Activated CD8-positive, alpha-beta memory T cell treated with anti-CD3 and anti-CD28 coated beads, Interleukin-2, amount 50 U/mL, for 4 hours (primary cell): ENCODE measurements around the gene MTMR2.

Experiments
- DNase-seq: peaks from one replicate; pipeline ENCODE4 v3.0.0-alpha.2; 2020

MTMR2 gene

GRCh38 chr11:95923728-95924413, at the start of gene MTMR2:
MTMR2 (minus strand) TSS chr11:95924107; CDS start chr11:95923954, 153 bp downstream.
- DNase-seq, result peak; percentile 45

GRCh38 chr11:95972060-95972459, 48.2 kb upstream of the MTMR2 start:
- DNase-seq, result no peak

- DNase-seq, result no peak
Observed at GRCh38 chr11:95968585-95968984, 44.7 kb upstream of the MTMR2 start.

- no peak for DNase-seq
Observed at GRCh38 chr11:95964281-95964680, 40.4 kb upstream of the MTMR2 start.

GRCh38 chr11:95961758-95962157, 37.9 kb upstream of the MTMR2 start:
- no peak for DNase-seq

- DNase-seq, result no peak
Observed at GRCh38 chr11:95950905-95951304, 27.0 kb upstream of the MTMR2 start.

DNA sequence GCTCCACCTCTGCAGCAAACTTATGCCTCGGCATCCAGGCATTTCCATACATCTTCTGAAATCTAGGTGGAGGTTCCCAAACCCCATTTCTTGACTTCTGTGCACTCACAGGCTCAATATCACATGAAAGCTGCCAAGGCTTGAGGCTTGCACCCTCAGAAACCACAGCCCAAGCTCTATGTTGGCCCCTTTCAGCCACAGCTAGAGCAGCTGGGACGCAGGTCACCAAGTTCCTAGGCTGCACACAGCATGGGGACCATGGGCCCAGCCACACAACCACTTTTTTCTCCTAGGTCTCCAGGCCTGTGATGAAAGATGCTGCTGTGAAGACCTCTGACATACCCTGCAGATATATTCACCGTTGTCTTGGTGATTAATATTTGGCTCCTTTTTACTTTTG, 24.7 kb upstream of the MTMR2 start:
- DNase-seq, result no peak

DNA sequence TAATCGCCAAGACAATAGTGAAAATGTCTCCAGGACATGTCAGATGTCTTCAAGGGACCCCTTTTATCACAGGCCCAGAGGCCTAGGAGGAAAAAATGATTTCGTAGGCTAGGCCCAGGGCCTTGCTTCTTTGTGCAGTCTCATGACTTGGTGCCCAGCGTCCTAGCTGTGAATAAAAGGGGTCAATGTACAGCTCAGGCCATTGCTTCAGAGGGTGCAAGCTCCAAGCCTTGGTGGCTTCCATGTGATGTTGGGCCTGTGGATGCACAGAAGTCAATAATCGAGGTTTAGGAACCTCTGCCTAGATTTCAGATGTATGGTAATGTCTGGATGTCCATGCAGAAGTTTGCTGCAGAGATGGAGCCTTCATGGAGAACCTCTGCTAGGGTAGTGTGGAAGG, 20.7 kb upstream of the MTMR2 start:
- DNase-seq, result no peak

DNA sequence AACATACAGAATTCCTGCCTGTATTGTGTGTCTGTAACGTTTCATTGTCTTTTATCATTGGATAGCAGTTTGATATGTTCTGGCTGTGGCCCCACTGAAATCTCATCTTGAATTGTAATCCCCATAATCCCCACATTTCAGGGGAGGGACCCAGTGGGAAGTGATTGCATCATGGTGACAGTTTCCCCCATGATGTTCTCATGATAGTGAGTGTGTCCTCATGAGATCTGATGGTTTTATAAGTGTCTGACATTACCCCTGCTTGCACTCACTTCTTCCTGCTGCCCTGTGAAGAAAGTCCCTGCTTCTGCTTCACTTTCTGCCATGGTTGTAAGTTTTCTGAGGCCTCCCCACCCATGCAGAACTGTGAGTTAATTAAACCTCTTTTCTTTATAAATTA, 19.6 kb upstream of the MTMR2 start:
- no peak for DNase-seq

- no peak for DNase-seq
Observed at GRCh38 chr11:95939091-95939490, 15.2 kb upstream of the MTMR2 start.

DNA sequence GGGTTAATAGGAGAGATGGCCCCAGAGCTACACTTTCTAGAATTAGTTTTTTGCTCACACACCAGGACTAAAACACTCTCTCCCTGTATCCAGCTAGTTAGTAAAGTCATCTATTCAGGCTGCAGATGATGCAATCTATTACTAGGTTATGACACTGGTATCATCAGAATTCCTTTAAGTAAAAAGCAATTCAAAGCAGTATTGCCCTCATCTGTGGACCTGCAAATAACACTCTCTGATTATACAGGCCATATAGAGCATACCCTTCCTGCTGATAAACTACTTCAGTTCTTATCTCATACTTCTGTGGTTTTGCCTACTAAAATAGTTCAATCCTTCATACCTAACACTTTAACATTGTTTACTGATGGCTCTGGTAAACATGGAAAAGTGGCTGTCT, 13.5 kb upstream of the MTMR2 start:
- no peak for DNase-seq

GRCh38 chr11:95933594-95933993, 9.7 kb upstream of the MTMR2 start:
- DNase-seq, result no peak

GRCh38 chr11:95931916-95932315, 8.0 kb upstream of the MTMR2 start:
- DNase-seq, result no peak

GRCh38 chr11:95930948-95931347, 7.0 kb upstream of the MTMR2 start:
- DNase-seq, result no peak

DNA sequence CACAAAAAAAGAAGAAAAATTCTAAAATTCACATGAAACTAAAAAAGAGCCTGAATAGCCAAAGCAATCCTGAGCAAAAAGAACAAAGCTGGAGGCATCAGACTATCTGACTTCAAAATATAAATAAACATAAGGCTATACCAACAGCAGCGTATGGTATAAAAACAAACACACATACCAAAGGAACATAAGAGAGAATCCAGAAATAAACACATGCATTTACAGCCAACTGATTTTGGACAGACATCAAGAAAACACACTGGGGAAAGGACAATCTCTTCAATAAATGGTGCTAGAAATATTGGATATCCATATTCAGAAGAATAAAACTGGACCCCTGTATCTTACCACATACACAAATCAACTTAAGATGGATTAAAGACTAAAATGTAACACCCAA, 2.8 kb upstream of the MTMR2 start:
- DNase-seq, result no peak

- no peak for DNase-seq
Observed at GRCh38 chr11:95925011-95925410, 1.1 kb upstream of the MTMR2 start.

DNA sequence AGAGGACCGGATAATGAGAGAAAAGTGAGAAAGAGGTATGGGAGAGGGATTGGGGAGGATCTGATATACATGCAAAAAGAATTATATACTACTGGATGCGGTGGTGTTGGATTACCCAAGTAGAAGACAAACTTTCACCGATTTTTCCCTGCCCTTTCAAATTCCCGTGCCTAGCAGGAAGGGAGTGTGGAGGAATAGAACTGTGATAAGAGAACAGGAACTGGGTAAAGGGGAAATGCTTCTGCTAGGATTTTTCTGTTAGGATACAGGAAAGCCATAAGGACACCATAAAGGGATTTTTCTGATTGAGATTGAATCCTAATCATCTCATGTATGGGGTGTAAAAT, 480 bp upstream of the MTMR2 start:
- DNase-seq, result no peak

DNA sequence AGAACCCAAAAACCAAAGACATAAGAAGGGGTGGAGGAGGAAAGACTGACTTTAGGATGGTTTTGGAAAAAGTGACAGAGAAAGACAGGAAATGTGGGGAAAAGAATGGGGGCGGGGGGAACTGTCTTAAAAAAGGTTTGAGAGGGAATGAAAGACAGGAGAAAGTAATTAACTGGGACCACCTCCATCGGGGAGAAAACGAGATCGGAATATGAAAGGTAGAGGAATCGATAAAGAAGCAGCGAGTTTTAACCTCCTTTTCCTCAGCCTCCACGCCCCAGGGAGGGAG, 524 bp downstream of the MTMR2 start:
- DNase-seq, result no peak

DNA sequence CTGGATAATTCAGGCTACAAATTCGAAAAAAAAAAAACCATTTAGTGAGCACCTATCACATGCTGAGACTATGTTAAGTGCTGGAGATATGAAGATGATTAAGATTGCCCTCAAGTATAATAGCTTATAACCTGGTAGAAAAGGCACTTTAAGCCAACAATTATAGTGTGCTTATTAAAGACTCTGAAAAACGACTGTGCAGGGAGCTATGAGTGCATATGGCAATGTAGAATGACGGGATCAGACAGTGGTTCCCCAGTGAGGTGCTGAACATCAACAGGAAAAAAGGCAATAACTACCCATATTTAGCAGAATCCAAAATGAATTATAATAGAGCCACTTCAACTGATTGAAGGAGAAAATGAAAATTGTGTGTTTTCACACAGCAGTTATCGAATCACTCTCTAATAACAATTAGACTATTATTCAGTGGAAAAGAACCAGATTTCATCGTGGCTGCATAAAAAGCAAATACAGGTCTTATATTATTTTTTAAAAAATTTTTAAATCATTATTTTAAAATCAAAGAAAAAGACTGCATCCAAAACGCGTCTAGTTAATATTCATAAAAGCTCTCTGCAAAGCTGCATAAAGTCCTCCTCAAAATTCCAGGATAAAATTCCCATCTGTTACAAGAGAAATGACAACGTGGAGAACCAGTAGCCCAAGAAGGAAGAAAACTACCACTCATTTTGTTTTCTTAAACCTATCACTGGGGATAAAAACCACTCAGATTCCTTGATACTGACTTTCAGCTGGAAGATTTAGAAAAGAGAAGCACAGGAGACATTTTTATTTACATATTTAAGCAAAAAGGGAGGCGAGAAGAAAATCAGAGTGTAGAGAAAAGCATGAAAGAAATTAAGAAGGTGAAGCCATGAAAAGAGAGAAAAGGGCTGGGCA, 1.1 kb downstream of the MTMR2 start:
- DNase-seq, result no peak

GRCh38 chr11:95922099-95922498, 1.8 kb downstream of the MTMR2 start:
- no peak for DNase-seq

DNA sequence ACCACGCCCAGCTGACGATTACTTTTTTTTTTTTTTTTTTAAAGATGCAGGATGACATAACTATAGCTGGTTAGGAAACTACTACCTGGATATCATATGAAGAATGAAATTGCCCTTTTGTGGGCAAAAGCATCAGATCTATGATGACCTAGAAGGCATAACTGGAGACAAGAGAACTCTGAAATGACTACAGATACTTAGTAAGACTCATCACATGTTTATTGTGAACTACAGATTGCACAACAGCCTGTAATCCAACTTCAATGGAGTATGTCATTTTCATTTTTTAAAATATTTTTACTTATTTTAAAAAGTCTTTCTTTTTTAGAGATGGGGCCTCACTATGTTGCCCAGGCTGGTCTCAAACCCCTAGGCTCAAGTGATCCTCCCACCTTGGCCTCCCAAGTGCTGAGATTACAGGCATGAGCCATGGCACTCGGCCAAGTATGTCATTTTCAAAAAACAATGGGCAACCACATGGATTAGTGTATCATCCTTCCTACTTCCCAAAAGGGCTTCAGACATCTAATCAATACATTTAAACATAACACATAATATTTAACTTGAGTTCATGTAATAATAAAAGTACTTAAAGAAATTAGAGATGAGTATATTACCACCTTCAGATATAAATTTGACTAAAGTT, 3.3 kb downstream of the MTMR2 start:
- DNase-seq, result no peak

GRCh38 chr11:95919514-95919913, 4.4 kb downstream of the MTMR2 start:
- DNase-seq, result no peak

DNA sequence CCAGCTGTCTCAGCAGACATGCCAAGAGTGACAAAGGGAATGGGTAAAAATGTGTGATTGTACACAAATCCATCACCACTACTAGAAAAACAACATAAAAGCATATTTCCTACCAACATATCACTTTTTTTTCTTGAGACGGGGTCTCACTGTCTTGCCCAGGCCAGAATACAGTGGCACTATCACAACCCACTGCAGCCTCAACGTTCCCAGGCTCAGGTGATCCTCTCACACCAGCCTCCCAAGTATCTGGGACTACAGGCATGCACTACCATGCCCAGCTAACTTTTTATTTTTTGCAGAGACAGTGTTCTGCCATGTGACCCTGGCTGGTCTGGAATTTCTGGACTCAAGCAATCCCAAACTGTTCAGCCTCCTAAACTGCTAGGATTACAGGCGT, 5.2 kb downstream of the MTMR2 start:
- no peak for DNase-seq

- DNase-seq, result no peak
Observed at GRCh38 chr11:95918056-95918455, 5.9 kb downstream of the MTMR2 start.
